ENCODE data around the gene IGF2BP1. TPM values are rescaled to one million over a fixed set of nuclear protein-coding genes. Genes with fewer than 3 reads are reported as not detected.
"Not testable (repeated sequence)": the region's sequence is repeated elsewhere in the genome, so short reads cannot be mapped to it uniquely, and the experiment has no call there.

Gene IGF2BP1
- total and polyA plus RNA-seq, 12 donors: under 0.01 to 15.5 (median 0.18) TPM; not detected in 4

DNA sequence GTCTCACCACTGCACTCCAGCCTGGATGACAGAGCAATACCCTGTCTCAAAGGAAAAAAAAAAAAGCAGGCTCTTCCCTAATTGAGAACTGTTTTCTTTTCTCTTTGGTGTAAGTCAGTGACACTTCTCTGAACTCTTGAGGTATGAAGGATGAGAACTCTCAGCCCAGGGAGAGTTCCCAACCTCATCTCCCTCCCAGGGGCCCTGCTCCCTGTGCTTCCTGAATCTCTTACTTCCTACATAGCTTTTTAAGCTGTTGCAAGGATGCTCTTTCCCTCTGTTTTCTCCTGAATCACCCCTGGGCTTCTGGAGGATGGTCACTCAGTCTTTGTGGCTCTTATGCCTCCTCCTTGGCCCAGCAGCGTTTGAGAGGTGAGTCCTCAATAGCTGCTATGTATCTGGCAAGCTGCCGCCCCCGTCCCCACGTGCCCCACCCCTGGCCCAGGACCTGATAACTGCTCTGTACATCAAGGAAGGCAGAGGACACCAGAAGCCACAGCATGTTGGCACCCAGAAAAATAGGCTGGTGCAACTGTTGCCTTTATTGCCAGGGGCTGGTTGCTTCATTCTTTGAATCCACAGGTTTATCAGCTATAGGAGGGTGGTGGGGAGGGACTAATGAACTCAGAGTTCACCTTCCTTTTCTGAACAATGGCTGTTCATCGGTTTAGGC is 24.0 kb downstream of the IGF2BP1 start:
- H3K27me3 ChIP-seq: peaks cover 4% of the 10 kb centered on the region
- TF ChIP-seq, protein P1, sequence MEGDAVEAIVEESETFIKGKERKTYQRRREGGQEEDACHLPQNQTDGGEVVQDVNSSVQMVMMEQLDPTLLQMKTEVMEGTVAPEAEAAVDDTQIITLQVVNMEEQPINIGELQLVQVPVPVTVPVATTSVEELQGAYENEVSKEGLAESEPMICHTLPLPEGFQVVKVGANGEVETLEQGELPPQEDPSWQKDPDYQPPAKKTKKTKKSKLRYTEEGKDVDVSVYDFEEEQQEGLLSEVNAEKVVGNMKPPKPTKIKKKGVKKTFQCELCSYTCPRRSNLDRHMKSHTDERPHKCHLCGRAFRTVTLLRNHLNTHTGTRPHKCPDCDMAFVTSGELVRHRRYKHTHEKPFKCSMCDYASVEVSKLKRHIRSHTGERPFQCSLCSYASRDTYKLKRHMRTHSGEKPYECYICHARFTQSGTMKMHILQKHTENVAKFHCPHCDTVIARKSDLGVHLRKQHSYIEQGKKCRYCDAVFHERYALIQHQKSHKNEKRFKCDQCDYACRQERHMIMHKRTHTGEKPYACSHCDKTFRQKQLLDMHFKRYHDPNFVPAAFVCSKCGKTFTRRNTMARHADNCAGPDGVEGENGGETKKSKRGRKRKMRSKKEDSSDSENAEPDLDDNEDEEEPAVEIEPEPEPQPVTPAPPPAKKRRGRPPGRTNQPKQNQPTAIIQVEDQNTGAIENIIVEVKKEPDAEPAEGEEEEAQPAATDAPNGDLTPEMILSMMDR (IDR thresholded peaks at IDR 0.05): no peak
- no peak for TF ChIP-seq POLR2A (IDR thresholded peaks at IDR 0.05)

DNA sequence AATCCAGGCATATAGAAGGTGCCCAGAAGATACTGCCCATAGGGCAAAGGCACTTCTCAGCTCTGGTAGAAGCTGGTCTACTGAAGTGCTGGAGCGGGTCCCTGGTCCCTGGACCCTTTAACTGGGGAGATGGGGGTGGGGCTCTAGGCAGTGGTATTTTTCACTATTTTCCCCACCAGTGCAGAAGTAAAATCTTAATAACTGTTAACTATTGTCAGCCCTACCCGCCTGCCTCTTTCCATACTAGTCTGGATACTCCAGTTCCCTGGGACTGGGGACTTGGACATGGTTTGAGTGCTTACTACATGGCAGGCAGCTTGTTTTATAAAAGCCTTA is 24.6 kb downstream of the IGF2BP1 start:
- 93 to 96% (median 95%) methylated on average over 2 of the region's 2 CpGs for WGBS, 4 donors
- intact Hi-C loops (cut with DNase I): no loop called here
- H3K27me3 ChIP-seq: peaks cover 4% of the 10 kb centered on the region

More for the DNA sequence above, 24.0 kb downstream of the IGF2BP1 start:
- intact Hi-C loops (cut with DNase I): no loop called here
- H3K4me1 ChIP-seq (replicated peaks in 1 of 2): no peaks in the 10 kb centered on the region
- H3K36me3 ChIP-seq (replicated peaks in 1 of 2): no peaks in the 10 kb centered on the region
- DNase-seq: no peak
- no peak overlapping the region for H3K4me3 ChIP-seq
- H3K9me3 ChIP-seq (replicated peaks in 1 of 3): no peaks in the 10 kb centered on the region
- WGBS, 4 donors: 51 to 74% (median 60%) methylated on average over 5 of the region's 5 CpGs
- no peak overlapping the region for H3K27ac ChIP-seq

DNA sequence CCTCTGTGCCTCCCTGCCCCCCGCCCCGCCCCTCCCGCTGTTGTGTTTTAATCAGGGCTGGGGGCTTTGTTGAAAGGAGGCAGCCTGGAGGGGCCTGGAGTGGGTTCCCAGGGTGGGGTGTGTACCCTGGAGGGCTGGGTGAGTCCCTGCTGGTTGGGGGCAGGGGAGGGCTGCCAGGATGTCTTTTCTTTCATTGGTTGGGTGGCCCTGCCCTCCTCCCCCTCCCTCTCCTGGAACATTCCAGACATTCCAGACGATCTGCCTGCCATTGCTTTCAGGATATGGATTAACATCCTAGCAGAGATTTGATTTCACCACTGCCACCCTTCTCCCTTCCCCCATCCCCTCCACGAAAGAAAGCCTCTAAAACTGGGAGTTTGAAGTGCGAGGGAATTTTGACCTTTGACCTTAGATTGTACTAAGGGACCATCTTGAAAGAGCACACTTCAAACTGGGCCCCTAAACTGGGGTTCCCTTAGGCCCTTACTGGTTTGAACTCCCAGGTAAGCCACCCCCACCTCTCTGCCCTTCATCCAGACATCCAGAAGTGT is 25.3 kb downstream of the IGF2BP1 start:
- Histone ChIP-seq H3K9me3 (replicated peaks in 1 of 3) (no peaks in the 10 kb centered on the region), H3K27me3 (peaks cover 4% of the 10 kb centered on the region), H3K4me3 (no peak overlapping the region), H3K27ac (no peak overlapping the region), H3K4me1 (replicated peaks in 1 of 2) (no peaks in the 10 kb centered on the region), H3K36me3 (replicated peaks in 1 of 2) (no peaks in the 10 kb centered on the region)
- TF ChIP-seq, protein P1 (IDR thresholded peaks at IDR 0.05): no peak
- no peak for TF ChIP-seq POLR2A (IDR thresholded peaks at IDR 0.05)
- intact Hi-C loops (cut with DNase I): no loop called here
- 47 to 80% (median 62%) methylated on average over 4 to 6 of the region's 6 CpGs for WGBS, 4 donors
- no peak for DNase-seq

More for the DNA sequence above, 24.6 kb downstream of the IGF2BP1 start:
- Histone ChIP-seq H3K4me3 (no peak overlapping the region), H3K4me1 (replicated peaks in 1 of 2) (no peaks in the 10 kb centered on the region), H3K36me3 (replicated peaks in 1 of 2) (no peaks in the 10 kb centered on the region), H3K9me3 (replicated peaks in 1 of 3) (no peaks in the 10 kb centered on the region), H3K27ac (no peak overlapping the region)
- DNase-seq: no peak
- TF ChIP-seq, protein P1 (IDR thresholded peaks at IDR 0.05): no peak
- TF ChIP-seq POLR2A (IDR thresholded peaks at IDR 0.05): no peak

DNA sequence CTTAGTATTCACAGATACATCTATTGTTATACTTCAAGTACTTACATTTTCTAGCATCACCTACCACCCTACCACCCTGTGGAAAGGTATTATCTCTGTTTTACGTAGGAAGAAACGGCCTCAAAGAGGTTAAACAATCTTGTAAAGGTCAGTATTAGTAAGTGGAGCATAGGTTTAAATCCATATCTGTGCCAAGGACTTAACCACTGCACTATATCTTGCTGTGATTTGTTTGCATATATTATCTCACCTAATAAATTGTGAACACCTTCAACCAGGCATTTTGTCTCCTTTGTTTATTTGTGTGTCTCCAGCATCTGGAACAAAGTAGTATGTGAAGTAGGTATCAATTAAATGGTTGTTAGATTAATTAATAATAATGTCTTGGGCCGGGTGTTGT is 27.3 kb downstream of the IGF2BP1 start:
- H3K4me1 ChIP-seq (replicated peaks in 1 of 2): no peaks in the 10 kb centered on the region
- H3K27ac ChIP-seq: no peak overlapping the region
- peaks cover 4% of the 10 kb centered on the region for H3K27me3 ChIP-seq
- no peaks in the 10 kb centered on the region for H3K36me3 ChIP-seq (replicated peaks in 1 of 2)
- no peak overlapping the region for H3K4me3 ChIP-seq
- intact Hi-C loops (cut with DNase I): no loop called here
- 55 to 81% (median 67%) methylated on average over 3 of the region's 3 CpGs for WGBS, 4 donors
- DNase-seq: no peak
- no peaks in the 10 kb centered on the region for H3K9me3 ChIP-seq (replicated peaks in 1 of 3)
- TF ChIP-seq, protein P1 (IDR thresholded peaks at IDR 0.05): no peak
- no peak for TF ChIP-seq POLR2A (IDR thresholded peaks at IDR 0.05)

DNA sequence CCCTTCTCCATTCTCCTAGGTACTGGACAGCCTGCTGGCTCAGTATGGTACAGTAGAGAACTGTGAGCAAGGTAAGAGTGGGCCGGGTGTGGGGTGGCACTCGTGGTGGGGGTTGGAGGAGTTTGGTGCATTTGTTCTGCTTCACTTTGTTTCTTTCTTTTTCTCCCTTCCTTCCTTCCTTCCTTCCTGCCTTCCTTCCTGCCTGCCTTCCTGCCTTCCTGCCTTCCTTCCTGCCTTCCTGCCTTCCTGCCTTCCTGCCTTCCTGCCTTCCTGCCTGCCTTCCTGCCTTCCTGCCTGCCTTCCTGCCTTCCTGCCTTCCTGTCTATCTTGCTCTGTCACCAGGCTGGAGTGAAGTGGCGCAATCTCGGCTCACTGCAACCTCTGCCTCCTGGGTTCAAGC is 29.3 kb downstream of the IGF2BP1 start:
- intact Hi-C loops (cut with DNase I): not testable (repeated sequence)

More for the DNA sequence above, 29.3 kb downstream of the IGF2BP1 start:
- not testable (repeated sequence) for DNase-seq; H3K4me1 ChIP-seq (replicated peaks in 1 of 2); H3K27me3 ChIP-seq; H3K27ac ChIP-seq; H3K9me3 ChIP-seq (replicated peaks in 1 of 3); H3K36me3 ChIP-seq (replicated peaks in 1 of 2); H3K4me3 ChIP-seq
- 63 to 83% (median 70%) methylated on average over 4 of the region's 4 CpGs for WGBS, 4 donors

All from adrenal gland (tissue), 12 donors.